Parathyroid adenoma (tissue), 2 donors: ENCODE data around the gene NNAT.

Source experiments
- H2AFZ ChIP-seq: fragments of 300-600 bp; sonication (generic); one replicate; pipeline ENCODE4 v1.7.0; 2017; ENCODE audit warnings: antibody characterized with exemption, mild to moderate bottlenecking
- H3K27ac ChIP-seq: fragments of 300-600 bp; sonication (generic); one replicate; pipeline ENCODE4 v1.7.0; 2017
- H3K27me3 ChIP-seq: fragments of 300-600 bp; sonication (generic); one replicate; pipeline ENCODE4 v1.7.0; 2017; ENCODE audit warnings: low read length; ENCODE audit not compliant: control insufficient read depth, insufficient read depth
- H3K36me3 ChIP-seq: fragments of 300-600 bp; sonication (generic); one replicate; pipeline ENCODE4 v1.7.0; 2017; ENCODE audit warnings: low read length; ENCODE audit not compliant: control insufficient read depth, insufficient read depth
- H3K4me1 ChIP-seq: fragments of 300-600 bp; sonication (generic); one replicate; pipeline ENCODE4 v1.7.0; 2017; ENCODE audit warnings: control low read depth
- H3K4me2 ChIP-seq: fragments of 300-600 bp; sonication (generic); one replicate; pipeline ENCODE4 v1.7.0; 2017; ENCODE audit warnings: low read length
- H3K4me3 ChIP-seq: fragments of 300-600 bp; sonication (generic); one replicate; pipeline ENCODE4 v1.7.0; 2017; ENCODE audit warnings: low read depth, low read length
- H3K79me2 ChIP-seq: fragments of 300-600 bp; sonication (generic); one replicate; pipeline ENCODE4 v1.7.0; 2017; ENCODE audit warnings: control low read depth
- H3K9ac ChIP-seq: fragments of 300-600 bp; sonication (generic); one replicate; pipeline ENCODE4 v1.7.0; 2017; ENCODE audit warnings: mild to moderate bottlenecking
- H3K9me3 ChIP-seq: fragments of 300-600 bp; sonication (generic); one replicate; pipeline ENCODE4 v1.7.0; 2017; ENCODE audit warnings: low read length; ENCODE audit not compliant: control insufficient read depth
- TF ChIP-seq, protein P1 (sequence below): fragments of 300-600 bp; sonication (generic); IDR thresholded peaks from one replicate; pipeline ENCODE4 v1.7.0; 2017; ENCODE audit warnings: antibody characterized with exemption, mild to moderate bottlenecking
- donor health status: primary hyperparathyroidism.

The NNAT gene

GRCh38 chr20:37567671-37568588 lies 46.9 kb downstream of the NNAT start:
- Histone ChIP-seq H3K4me1 (no peaks in the 10 kb centered on the region), H3K4me2 (no peak overlapping the region), H3K36me3 (no peaks in the 10 kb centered on the region), H2AFZ (no peak overlapping the region), H3K9me3 (no peaks in the 10 kb centered on the region), H3K9ac (no peak overlapping the region), H3K27me3 (peaks cover 3% of the 10 kb centered on the region), H3K79me2 (no peaks in the 10 kb centered on the region), H3K4me3 (no peak overlapping the region), H3K27ac (no peak overlapping the region)
- TF ChIP-seq, protein P1, sequence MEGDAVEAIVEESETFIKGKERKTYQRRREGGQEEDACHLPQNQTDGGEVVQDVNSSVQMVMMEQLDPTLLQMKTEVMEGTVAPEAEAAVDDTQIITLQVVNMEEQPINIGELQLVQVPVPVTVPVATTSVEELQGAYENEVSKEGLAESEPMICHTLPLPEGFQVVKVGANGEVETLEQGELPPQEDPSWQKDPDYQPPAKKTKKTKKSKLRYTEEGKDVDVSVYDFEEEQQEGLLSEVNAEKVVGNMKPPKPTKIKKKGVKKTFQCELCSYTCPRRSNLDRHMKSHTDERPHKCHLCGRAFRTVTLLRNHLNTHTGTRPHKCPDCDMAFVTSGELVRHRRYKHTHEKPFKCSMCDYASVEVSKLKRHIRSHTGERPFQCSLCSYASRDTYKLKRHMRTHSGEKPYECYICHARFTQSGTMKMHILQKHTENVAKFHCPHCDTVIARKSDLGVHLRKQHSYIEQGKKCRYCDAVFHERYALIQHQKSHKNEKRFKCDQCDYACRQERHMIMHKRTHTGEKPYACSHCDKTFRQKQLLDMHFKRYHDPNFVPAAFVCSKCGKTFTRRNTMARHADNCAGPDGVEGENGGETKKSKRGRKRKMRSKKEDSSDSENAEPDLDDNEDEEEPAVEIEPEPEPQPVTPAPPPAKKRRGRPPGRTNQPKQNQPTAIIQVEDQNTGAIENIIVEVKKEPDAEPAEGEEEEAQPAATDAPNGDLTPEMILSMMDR = no peak

DNA sequence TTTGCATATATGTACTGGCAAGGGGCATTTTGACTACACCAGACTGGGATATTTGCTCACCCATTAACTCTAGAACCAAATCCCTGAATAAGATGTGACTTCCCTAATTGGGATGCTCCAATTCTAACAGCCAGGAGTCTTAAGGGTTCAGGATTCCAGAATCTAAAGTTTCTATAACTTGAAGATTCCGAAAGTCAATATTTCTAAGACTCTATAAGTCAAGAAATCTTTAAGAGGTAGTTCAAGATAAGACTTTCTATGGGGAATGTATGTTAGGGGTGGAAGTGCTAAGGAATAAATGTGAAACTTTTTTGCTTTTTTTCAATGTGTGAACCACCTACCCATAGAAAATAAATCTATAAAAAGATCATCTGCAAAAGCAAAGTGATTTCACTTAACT lies 49.4 kb downstream of the NNAT start:
- TF ChIP-seq, protein P1 = no peak
- Histone ChIP-seq H2AFZ (no peak overlapping the region), H3K27ac (no peak overlapping the region), H3K27me3 (peaks cover 3% of the 10 kb centered on the region), H3K4me2 (no peak overlapping the region), H3K9ac (no peak overlapping the region), H3K4me1 (no peaks in the 10 kb centered on the region), H3K9me3 (no peaks in the 10 kb centered on the region), H3K4me3 (no peak overlapping the region), H3K79me2 (no peaks in the 10 kb centered on the region), H3K36me3 (no peaks in the 10 kb centered on the region)

GRCh38 chr20:37571033-37571432 lies 50.0 kb downstream of the NNAT start:
- Histone ChIP-seq H3K4me2 (no peak overlapping the region), H3K9ac (no peak overlapping the region), H3K4me1 (no peaks in the 10 kb centered on the region), H3K9me3 (no peaks in the 10 kb centered on the region), H3K79me2 (no peaks in the 10 kb centered on the region), H3K27me3 (peaks cover 3% of the 10 kb centered on the region), H3K27ac (no peak overlapping the region), H3K36me3 (no peaks in the 10 kb centered on the region), H2AFZ (no peak overlapping the region), H3K4me3 (no peak overlapping the region)
- TF ChIP-seq, protein P1 = no peak
